Transverse colon (tissue), 3 donors: Measurements from ENCODE around the gene CRYGN.

Experiments
- CTCF ChIP-seq, 5 experiments: fragments of 200-600 bp in 3 of 5; fragments of 450-650 bp in 2 of 5; sonication (generic) in 3 of 5; IDR thresholded peaks; 1 replicate in 2 of 5; 2 replicates in 3 of 5; pipeline ENCODE4 v1.5.1; 2016 to 2017; ENCODE audit warnings: antibody characterized with exemption in 5 of 5, inconsistent platforms in 3 of 5, mild to moderate bottlenecking in 2 of 5, moderate library complexity in 1 of 5
- POLR2A ChIP-seq: fragments of 450-650 bp; IDR thresholded peaks from one replicate; pipeline ENCODE4 v1.6.1; 2016; ENCODE audit warnings: antibody characterized with exemption, mild to moderate bottlenecking, moderate library complexity

- TF ChIP-seq CTCF (IDR thresholded peaks at IDR 0.05) (no peak), POLR2A (no peak)
Observed at GRCh38 chr7:151426904-151427704, 12.8 kb downstream of the CRYGN start.
